HCT116 (cell line): ENCODE measurements around the gene LELP1. TPM values are rescaled to one million over a fixed set of nuclear protein-coding genes. Genes with fewer than 3 reads are reported as not detected.

Source experiments
- ATAC-seq: fragments of 200-7000 bp; cut with Tn5 transposase; 2 replicates; pipeline ENCODE4 v1.9.1; 2020; ENCODE audit warnings: mild to moderate bottlenecking, moderate library complexity
- BruUV-seq: library from RNA; stranded (reverse); fragments of 400-500 nt; replicated peaks from 2 replicates; lab custom pipeline; 2021; lab: Mats Ljungman, UMichigan
- CTCF ChIA-PET: fragments of 300-600 bp; sonication (Branson Sonifier 250); formaldehyde crosslinking; loops from one replicate; lab custom pipeline; 2021; ENCODE audit warnings: antibody characterized with exemption; lab: Charles Lee
- POLR2A ChIA-PET: fragments of 300-600, 350-600 bp; sonication (Branson Sonifier 250); formaldehyde crosslinking; loops from one replicate; lab custom pipeline; 2021; ENCODE audit warnings: antibody characterized with exemption; lab: Charles Lee
- RAD21 ChIA-PET, 2 experiments: fragments of 300-600 bp; sonication (Branson Sonifier 250); formaldehyde crosslinking; loops; one replicate each; lab custom pipeline; 2023; ENCODE audit warnings: low total read pairs in 2 of 2; ENCODE audit not compliant: uncharacterized antibody in 2 of 2, unreplicated experiment in 2 of 2, low non-redundant PET in 1 of 2; lab: Charles Lee
- DNase-seq: peaks from one replicate; pipeline ENCODE4 v3.0.0-alpha.2; 2010; ENCODE audit warnings: low read depth, low spot score
- H2AFZ ChIP-seq: fragments of 200-600 bp; shearing (Covaris generic), sonication (generic); 2 replicates; pipeline ENCODE4 v1.6.1; 2017; ENCODE audit warnings: low read depth, mixed run types, mixed read lengths, antibody characterized with exemption, low read length; ENCODE audit not compliant: poor library complexity, severe bottlenecking
- H3K27ac ChIP-seq: 2 replicates; pipeline ENCODE4 v1.5.1; 2012; ENCODE audit warnings: low read depth, low read length
- H3K27me3 ChIP-seq: fragments of 200-600 bp; sonication (generic); 2 replicates; pipeline ENCODE4 v1.6.1; 2016; ENCODE audit warnings: mixed run types, low read length, mixed read lengths; ENCODE audit not compliant: insufficient read depth
- H3K36me3 ChIP-seq, 2 experiments: fragments of 200-500 bp in 1 of 2; fragments of 200-600 bp in 1 of 2; sonication (Bioruptor generic) in 1 of 2; sonication (generic) in 1 of 2; 2 replicates each; pipeline versions ENCODE4 v1.5.1 to v1.6.1; 2014 to 2016; ENCODE audit warnings: low read length in 2 of 2, inconsistent platforms in 1 of 2, mixed read lengths in 1 of 2, mixed run types in 1 of 2; ENCODE audit not compliant: insufficient read depth in 2 of 2, control insufficient read depth in 1 of 2
- H3K4me1 ChIP-seq, 2 experiments: fragments of 200-600 bp in 1 of 2; sonication (generic) in 1 of 2; 2 replicates each; pipeline versions ENCODE4 v1.5.1 to v1.6.1; 2012 to 2017; ENCODE audit warnings: low read length in 2 of 2, inconsistent platforms in 1 of 2, mild to moderate bottlenecking in 1 of 2, mixed read lengths in 1 of 2, mixed run types in 1 of 2, moderate library complexity in 1 of 2; ENCODE audit not compliant: insufficient read depth in 2 of 2, control insufficient read depth in 1 of 2
- H3K4me2 ChIP-seq: fragments of 200-600 bp; sonication (generic); 2 replicates; pipeline ENCODE4 v1.6.1; 2017; ENCODE audit warnings: mixed run types, low read length, mixed read lengths
- H3K4me3 ChIP-seq, 2 experiments: fragments of 200-600 bp in 1 of 2; sonication (generic) in 1 of 2; replicated peaks in 1 of 2; 2 replicates each; pipeline ENCODE4 v1.5.1; 2011 to 2016; ENCODE audit warnings: low read length in 2 of 2, control low read depth in 1 of 2, low read depth in 1 of 2, mild to moderate bottlenecking in 1 of 2, mixed read lengths in 1 of 2, mixed run types in 1 of 2
- H3K79me2 ChIP-seq: fragments of 200-600 bp; sonication (generic); 2 replicates; pipeline ENCODE4 v1.6.1; 2017; ENCODE audit warnings: mild to moderate bottlenecking, mixed run types, low read length, moderate library complexity, mixed read lengths; ENCODE audit not compliant: insufficient read depth
- H3K9ac ChIP-seq: fragments of 200-600 bp; sonication (generic); 2 replicates; pipeline ENCODE4 v1.6.1; 2016; ENCODE audit warnings: low read length, mixed read lengths
- H3K9me2 ChIP-seq: fragments of 200-600 bp; sonication (generic), shearing (Covaris generic); 2 replicates; pipeline ENCODE4 v1.6.1; 2017; ENCODE audit warnings: mixed run types, mild to moderate bottlenecking, moderate library complexity; ENCODE audit not compliant: insufficient read depth
- H3K9me3 ChIP-seq, 2 experiments: fragments of 200-500 bp in 1 of 2; fragments of 200-600 bp in 1 of 2; sonication (Bioruptor generic) in 1 of 2; sonication (generic) in 1 of 2; 2 replicates each; pipeline ENCODE4 v1.6.1; 2014 to 2017; ENCODE audit warnings: low read length in 2 of 2, mixed read lengths in 2 of 2, inconsistent platforms in 1 of 2, low read depth in 1 of 2, mild to moderate bottlenecking in 1 of 2, mixed run types in 1 of 2, moderate library complexity in 1 of 2; ENCODE audit not compliant: control insufficient read depth in 1 of 2, insufficient read depth in 1 of 2
- H4K20me1 ChIP-seq: fragments of 200-600 bp; sonication (generic), shearing (Covaris generic); 2 replicates; pipeline ENCODE4 v1.6.1; 2017; ENCODE audit warnings: mixed run types, mild to moderate bottlenecking, moderate library complexity; ENCODE audit not compliant: insufficient read depth
- CBX3 ChIP-seq: IDR thresholded peaks from 2 replicates; pipeline ENCODE4 v1.6.1; 2012; ENCODE audit warnings: low read depth
- CEBPB ChIP-seq: IDR thresholded peaks from 2 replicates; pipeline ENCODE4 v1.6.1; 2012; ENCODE audit warnings: low read depth
- EZH2 ChIP-seq: fragments of 200-600 bp; sonication (generic); IDR thresholded peaks from 2 replicates; pipeline ENCODE4 v1.6.1; 2017; ENCODE audit warnings: antibody characterized with exemption, mixed run types
- JUND ChIP-seq: IDR thresholded peaks from 2 replicates; pipeline ENCODE4 v1.6.1; 2012
- POLR2A ChIP-seq: IDR thresholded peaks from 2 replicates; pipeline ENCODE4 v1.7.0; 2011; ENCODE audit warnings: borderline replicate concordance; ENCODE audit not compliant: insufficient read depth, insufficient read length; ENCODE audit errors: extremely low read depth
- SP1 ChIP-seq: IDR thresholded peaks from 2 replicates; pipeline ENCODE4 v1.6.1; 2012; ENCODE audit warnings: low read depth
- SRF ChIP-seq: IDR thresholded peaks from 2 replicates; pipeline ENCODE4 v1.6.1; 2012; ENCODE audit warnings: low read depth
- TCF7L2 ChIP-seq: IDR thresholded peaks from 2 replicates; pipeline ENCODE4 v1.7.0; 2011; ENCODE audit warnings: borderline replicate concordance, inconsistent platforms; ENCODE audit not compliant: insufficient read depth, insufficient read length; ENCODE audit errors: extremely low read depth
- YY1 ChIP-seq: IDR thresholded peaks from 2 replicates; pipeline ENCODE4 v1.6.1; 2011; ENCODE audit warnings: low read length, low read depth, moderate library complexity, mild to moderate bottlenecking; ENCODE audit not compliant: insufficient replicate concordance; ENCODE audit errors: extremely low read depth
- ZFX ChIP-seq: fragments of 450-650 bp; IDR thresholded peaks from 2 replicates; pipeline ENCODE4 v1.6.1; 2017
- intact Hi-C: fragments of 100-400 bp; cut with micrococcal nuclease; formaldehyde crosslinking; loops from 2 replicates; pipeline ENCODE4 v1.10.0; 2022
- total RNA-seq: library from RNA; stranded (reverse); gene quantifications from one replicate; pipeline ENCODE4 v1.2.1, GENCODE V29; 2021; ENCODE audit not compliant: unreplicated experiment
- TF ChIP-seq, protein P1 (sequence below): IDR thresholded peaks from 2 replicates; pipeline ENCODE4 v1.6.1; 2012
- TF ChIP-seq, protein P2 (sequence below), 3 experiments: fragments of 200-600 bp in 1 of 3; sonication (generic) in 1 of 3; IDR thresholded peaks in 2 of 3; conservative IDR thresholded peaks in 1 of 3; 2 replicates each; pipeline ENCODE4 v1.5.1; 2012 to 2017; ENCODE audit warnings: low read depth in 2 of 3, low read length in 2 of 3, antibody characterized with exemption in 1 of 3, borderline replicate concordance in 1 of 3, control low read depth in 1 of 3, mild to moderate bottlenecking in 1 of 3, mixed read lengths in 1 of 3, mixed run types in 1 of 3, moderate library complexity in 1 of 3; ENCODE audit not compliant: insufficient read depth in 1 of 3

The LELP1 gene
- total RNA-seq, 1 experiment from 2014 or later: not detected

DNA sequence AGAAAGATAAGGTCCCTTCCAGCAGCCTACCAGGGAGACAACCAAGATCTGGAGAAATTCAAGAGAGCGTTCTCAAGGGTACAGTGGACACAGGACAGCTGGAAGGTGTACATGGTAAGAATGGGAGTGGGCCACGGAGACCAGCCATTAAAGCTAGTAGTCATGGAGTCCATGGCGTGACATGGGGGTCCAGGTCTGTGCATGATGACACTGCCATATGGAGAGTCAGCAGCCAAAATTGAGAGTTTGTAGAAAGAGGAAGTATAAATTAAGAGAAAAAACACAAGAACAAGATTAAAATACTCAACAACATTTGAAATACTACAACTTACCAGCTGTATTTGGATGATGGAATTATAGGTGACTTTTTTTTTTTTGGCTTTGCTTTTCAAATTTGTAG lies 48.3 kb downstream of the LELP1 start:
- no peak overlapping the region for H3K4me3 ChIP-seq
- no peaks in the 10 kb centered on the region for H3K36me3 ChIP-seq
- ChIA-PET RAD21 (no interaction called here), CTCF (no interaction called here), POLR2A (no interaction called here)
- TF ChIP-seq JUND (no peak), POLR2A (no peak), CEBPB (no peak), EZH2 (no peak), SP1 (no peak), ZFX (no peak), YY1 (no peak), CBX3 (no peak), TCF7L2 (no peak), SRF (no peak)
- TF ChIP-seq, protein P1, sequence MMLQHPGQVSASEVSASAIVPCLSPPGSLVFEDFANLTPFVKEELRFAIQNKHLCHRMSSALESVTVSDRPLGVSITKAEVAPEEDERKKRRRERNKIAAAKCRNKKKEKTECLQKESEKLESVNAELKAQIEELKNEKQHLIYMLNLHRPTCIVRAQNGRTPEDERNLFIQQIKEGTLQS: no peak
- TF ChIP-seq, protein P2, sequence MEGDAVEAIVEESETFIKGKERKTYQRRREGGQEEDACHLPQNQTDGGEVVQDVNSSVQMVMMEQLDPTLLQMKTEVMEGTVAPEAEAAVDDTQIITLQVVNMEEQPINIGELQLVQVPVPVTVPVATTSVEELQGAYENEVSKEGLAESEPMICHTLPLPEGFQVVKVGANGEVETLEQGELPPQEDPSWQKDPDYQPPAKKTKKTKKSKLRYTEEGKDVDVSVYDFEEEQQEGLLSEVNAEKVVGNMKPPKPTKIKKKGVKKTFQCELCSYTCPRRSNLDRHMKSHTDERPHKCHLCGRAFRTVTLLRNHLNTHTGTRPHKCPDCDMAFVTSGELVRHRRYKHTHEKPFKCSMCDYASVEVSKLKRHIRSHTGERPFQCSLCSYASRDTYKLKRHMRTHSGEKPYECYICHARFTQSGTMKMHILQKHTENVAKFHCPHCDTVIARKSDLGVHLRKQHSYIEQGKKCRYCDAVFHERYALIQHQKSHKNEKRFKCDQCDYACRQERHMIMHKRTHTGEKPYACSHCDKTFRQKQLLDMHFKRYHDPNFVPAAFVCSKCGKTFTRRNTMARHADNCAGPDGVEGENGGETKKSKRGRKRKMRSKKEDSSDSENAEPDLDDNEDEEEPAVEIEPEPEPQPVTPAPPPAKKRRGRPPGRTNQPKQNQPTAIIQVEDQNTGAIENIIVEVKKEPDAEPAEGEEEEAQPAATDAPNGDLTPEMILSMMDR (IDR thresholded peaks at IDR 0.05 in 2 of 3, conservative IDR thresholded peaks at IDR 0.05 in 1 of 3; ENCODE audit: borderline replicate concordance in 1 of 3, insufficient read depth in 1 of 3, low read depth in 2 of 3, low read length in 2 of 3): no peak
- no peak overlapping the region for H2AFZ ChIP-seq
- no peak overlapping the region for H3K9ac ChIP-seq
- no peak overlapping the region for H3K27ac ChIP-seq
- ATAC-seq (no peak), DNase-seq (no peak)
- no peaks in the 10 kb centered on the region for H3K79me2 ChIP-seq
- no peaks in the 10 kb centered on the region for H3K9me2 ChIP-seq
- H3K4me1 ChIP-seq: no peaks in the 10 kb centered on the region
- intact Hi-C loops: no loop called here
- H3K9me3 ChIP-seq: no peaks in the 10 kb centered on the region
- H3K4me2 ChIP-seq: no peak overlapping the region
- BruUV-seq: no TSS peak
- no peaks in the 10 kb centered on the region for H4K20me1 ChIP-seq
- H3K27me3 ChIP-seq: peaks cover 56% of the 10 kb centered on the region
